Neural crest cell (in vitro differentiated cells): ENCODE data around the gene C2CD2. TPM values are rescaled to one million over a fixed set of nuclear protein-coding genes. Genes with fewer than 3 reads are reported as not detected.

Experiments
- DNase-seq: peaks from one replicate; pipeline ENCODE4 v3.0.0; 2021; ENCODE audit warnings: low read depth, mixed read lengths, low spot score
- H3K27ac Mint-ChIP-seq: one replicate; pipeline ENCODE4 v1.8.0; 2021; ENCODE audit warnings: mild to moderate bottlenecking, mixed read lengths; ENCODE audit not compliant: unreplicated experiment
- H3K27me3 Mint-ChIP-seq: 2 replicates; pipeline ENCODE4 v1.8.0; 2021; ENCODE audit warnings: low read depth, mild to moderate bottlenecking, mixed read lengths
- H3K36me3 Mint-ChIP-seq: 2 replicates; pipeline ENCODE4 v1.8.0; 2021; ENCODE audit warnings: low read depth, mild to moderate bottlenecking, mixed read lengths
- H3K4me1 Mint-ChIP-seq: 2 replicates; pipeline ENCODE4 v1.8.0; 2021; ENCODE audit warnings: mixed read lengths
- H3K4me3 Mint-ChIP-seq: one replicate; pipeline ENCODE4 v1.8.0; 2021; ENCODE audit warnings: mild to moderate bottlenecking, mixed read lengths
- H3K9me3 Mint-ChIP-seq: 2 replicates; pipeline ENCODE4 v1.8.0; 2021; ENCODE audit warnings: mixed read lengths
- CTCF ChIP-seq: fragments of 200-600 bp; sonication (generic); conservative IDR thresholded peaks from 2 replicates; pipeline ENCODE4 v1.5.0; 2021; ENCODE audit warnings: antibody characterized with exemption, mild to moderate bottlenecking
- total RNA-seq: library from RNA; stranded (reverse); gene quantifications from 2 replicates; pipeline ENCODE4 v1.2.1, GENCODE V29; 2021

C2CD2 gene
- total RNA-seq, 1 donor from 2014 or later = 13.0 TPM

GRCh38 chr21:41837756-41838297, 116.0 kb downstream of the C2CD2 start:
- TF ChIP-seq CTCF = no peak
- Mint-ChIP-seq H3K4me1 (no peaks in the 10 kb centered on the region), H3K36me3 (peaks cover 22% of the 10 kb centered on the region)

GRCh38 chr21:41836166-41837015, 117.4 kb downstream of the C2CD2 start:
- no peak overlapping the region for H3K4me3 Mint-ChIP-seq
- no peak for TF ChIP-seq CTCF
- no peaks in the 10 kb centered on the region for H3K4me1 Mint-ChIP-seq
- DNase-seq = no peak
- peaks cover 9% of the 10 kb centered on the region for H3K9me3 Mint-ChIP-seq
- H3K36me3 Mint-ChIP-seq = peaks cover 19% of the 10 kb centered on the region
- H3K27ac Mint-ChIP-seq = no peak overlapping the region
- no peaks in the 10 kb centered on the region for H3K27me3 Mint-ChIP-seq

More at GRCh38 chr21:41837756-41838297, 116.0 kb downstream of the C2CD2 start:
- DNase-seq = no peak
- Mint-ChIP-seq H3K27me3 (no peaks in the 10 kb centered on the region), H3K4me3 (no peak overlapping the region), H3K9me3 (peaks cover 9% of the 10 kb centered on the region), H3K27ac (no peak overlapping the region)

DNA sequence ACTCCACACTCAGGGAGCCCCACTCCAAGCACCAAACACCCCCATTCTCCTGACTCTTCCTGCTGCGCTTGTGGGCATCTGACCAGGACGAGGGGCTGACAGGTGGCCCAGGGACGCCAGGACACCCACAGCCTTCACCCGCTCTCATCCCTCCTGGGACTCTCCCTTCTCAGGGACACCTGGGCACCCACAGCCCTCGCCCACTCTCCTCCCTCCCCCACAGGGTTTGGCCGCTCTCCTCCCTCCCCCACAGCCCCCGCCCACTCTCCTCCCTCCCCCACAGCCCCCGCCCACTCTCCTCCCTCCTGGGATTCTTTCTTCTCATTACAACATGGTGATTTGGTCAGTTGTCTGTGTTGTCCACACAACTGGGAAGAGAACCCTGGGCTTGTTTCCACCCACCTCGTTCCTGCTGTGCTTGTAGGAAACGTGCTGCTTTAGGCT, 118.1 kb downstream of the C2CD2 start:
- H3K4me1 Mint-ChIP-seq = no peaks in the 10 kb centered on the region
- H3K4me3 Mint-ChIP-seq = no peak overlapping the region
- no peak overlapping the region for H3K27ac Mint-ChIP-seq
- peaks cover 3% of the 10 kb centered on the region for H3K9me3 Mint-ChIP-seq
- TF ChIP-seq CTCF = no peak
- H3K36me3 Mint-ChIP-seq = peaks cover 12% of the 10 kb centered on the region
- no peaks in the 10 kb centered on the region for H3K27me3 Mint-ChIP-seq
- no peak for DNase-seq

Other genes starting within 250 kb of the C2CD2 start
- not detected in 2 replicates for gene RIPK4, start 187.0 kb downstream of the C2CD2 start, total RNA-seq
- gene PRDM15, start 74.7 kb downstream of the C2CD2 start, total RNA-seq = 11.6 and 12.0 TPM in 2 replicates
- 16.4 and 16.6 TPM in 2 replicates for gene ZBTB21, start 56.3 kb upstream of the C2CD2 start, total RNA-seq
- gene UMODL1, start 117.3 kb upstream of the C2CD2 start, total RNA-seq = not detected in 2 replicates